H1 (cell line): ENCODE data around the gene PPP1R3E.

Source experiments
- CEBPB ChIP-seq: IDR thresholded peaks from 2 replicates; pipeline ENCODE4 v1.6.1; 2012; ENCODE audit warnings: low read depth, low read length
- POLR2A ChIP-seq, 2 experiments: IDR thresholded peaks; 1 replicate in 1 of 2; 2 replicates in 1 of 2; pipeline ENCODE4 v1.6.1; 2011; ENCODE audit warnings: low read depth in 2 of 2, low read length in 2 of 2, mild to moderate bottlenecking in 2 of 2; ENCODE audit errors: control extremely low read depth in 1 of 2
- POLR2AphosphoS5 ChIP-seq: IDR thresholded peaks from 2 replicates; pipeline ENCODE4 v1.6.1; 2011; ENCODE audit warnings: low read depth, low read length
- RAD21 ChIP-seq, 2 experiments: IDR thresholded peaks in 1 of 2; conservative IDR thresholded peaks in 1 of 2; 2 replicates each; pipeline ENCODE4 v1.6.1; 2011; ENCODE audit warnings: low read depth in 2 of 2, low read length in 2 of 2, improper control_type of control experiment in 1 of 2, inconsistent platforms in 1 of 2, mild to moderate bottlenecking in 1 of 2, moderate library complexity in 1 of 2
- TAF1 ChIP-seq: IDR thresholded peaks from 2 replicates; pipeline ENCODE4 v1.6.1; 2011; ENCODE audit warnings: mild to moderate bottlenecking, low read depth, low read length
- TEAD4 ChIP-seq: IDR thresholded peaks from 2 replicates; pipeline ENCODE4 v1.6.1; 2012; ENCODE audit warnings: low read depth, low read length, inconsistent platforms, mixed read lengths
- TF ChIP-seq, protein P1 (sequence below), 3 experiments: IDR thresholded peaks; 1 replicate in 2 of 3; 2 replicates in 1 of 3; pipeline versions ENCODE4 v1.5.1 to v1.6.1; 2011; ENCODE audit warnings: low read length in 3 of 3, mild to moderate bottlenecking in 3 of 3, inconsistent platforms in 2 of 3, low read depth in 1 of 3, moderate library complexity in 1 of 3; ENCODE audit not compliant: insufficient read depth in 1 of 3; ENCODE audit errors: control extremely low read depth in 1 of 3
- TF ChIP-seq, protein P2 (sequence below): IDR thresholded peaks from 2 replicates; pipeline ENCODE4 v1.6.1; 2012; ENCODE audit warnings: inconsistent platforms

- TF ChIP-seq RAD21 (IDR thresholded peaks at IDR 0.05 in 1 of 2, conservative IDR thresholded peaks at IDR 0.05 in 1 of 2; ENCODE audit: low read depth in 2 of 2, low read length in 2 of 2) (no peak), POLR2A (IDR thresholded peaks at IDR 0.05; ENCODE audit: control extremely low read depth in 1 of 2, low read depth in 2 of 2, low read length in 2 of 2) (no peak), POLR2AphosphoS5 (no peak), CEBPB (no peak), TAF1 (no peak), TEAD4 (no peak)
- TF ChIP-seq, protein P1, sequence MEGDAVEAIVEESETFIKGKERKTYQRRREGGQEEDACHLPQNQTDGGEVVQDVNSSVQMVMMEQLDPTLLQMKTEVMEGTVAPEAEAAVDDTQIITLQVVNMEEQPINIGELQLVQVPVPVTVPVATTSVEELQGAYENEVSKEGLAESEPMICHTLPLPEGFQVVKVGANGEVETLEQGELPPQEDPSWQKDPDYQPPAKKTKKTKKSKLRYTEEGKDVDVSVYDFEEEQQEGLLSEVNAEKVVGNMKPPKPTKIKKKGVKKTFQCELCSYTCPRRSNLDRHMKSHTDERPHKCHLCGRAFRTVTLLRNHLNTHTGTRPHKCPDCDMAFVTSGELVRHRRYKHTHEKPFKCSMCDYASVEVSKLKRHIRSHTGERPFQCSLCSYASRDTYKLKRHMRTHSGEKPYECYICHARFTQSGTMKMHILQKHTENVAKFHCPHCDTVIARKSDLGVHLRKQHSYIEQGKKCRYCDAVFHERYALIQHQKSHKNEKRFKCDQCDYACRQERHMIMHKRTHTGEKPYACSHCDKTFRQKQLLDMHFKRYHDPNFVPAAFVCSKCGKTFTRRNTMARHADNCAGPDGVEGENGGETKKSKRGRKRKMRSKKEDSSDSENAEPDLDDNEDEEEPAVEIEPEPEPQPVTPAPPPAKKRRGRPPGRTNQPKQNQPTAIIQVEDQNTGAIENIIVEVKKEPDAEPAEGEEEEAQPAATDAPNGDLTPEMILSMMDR (IDR thresholded peaks at IDR 0.05; ENCODE audit: control extremely low read depth in 1 of 3, insufficient read depth in 1 of 3, low read depth in 1 of 3, low read length in 3 of 3) = peak in 2 of 3 experiments; percentile 22 to 33; a peak in 2 of 4 replicates
- TF ChIP-seq, protein P2, sequence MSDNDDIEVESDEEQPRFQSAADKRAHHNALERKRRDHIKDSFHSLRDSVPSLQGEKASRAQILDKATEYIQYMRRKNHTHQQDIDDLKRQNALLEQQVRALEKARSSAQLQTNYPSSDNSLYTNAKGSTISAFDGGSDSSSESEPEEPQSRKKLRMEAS = no peak
These were observed 43.5 kb upstream of the PPP1R3E start for GRCh38 chr14:23345987-23346692.
